Colon (tissue), 2 donors: ENCODE results near the gene PDK3.

Experiments used
- FAIRE-seq: peaks from 2 replicates; lab custom pipeline; 2012; peaks lifted over from hg19 to GRCh38; lab: Jason Lieb, UNC
- donor health status: control.
- donor health status: control.

The PDK3 gene

GRCh38 chrX:24561121-24561520 is 96.0 kb downstream of the PDK3 start:
- no peak for FAIRE-seq

DNA sequence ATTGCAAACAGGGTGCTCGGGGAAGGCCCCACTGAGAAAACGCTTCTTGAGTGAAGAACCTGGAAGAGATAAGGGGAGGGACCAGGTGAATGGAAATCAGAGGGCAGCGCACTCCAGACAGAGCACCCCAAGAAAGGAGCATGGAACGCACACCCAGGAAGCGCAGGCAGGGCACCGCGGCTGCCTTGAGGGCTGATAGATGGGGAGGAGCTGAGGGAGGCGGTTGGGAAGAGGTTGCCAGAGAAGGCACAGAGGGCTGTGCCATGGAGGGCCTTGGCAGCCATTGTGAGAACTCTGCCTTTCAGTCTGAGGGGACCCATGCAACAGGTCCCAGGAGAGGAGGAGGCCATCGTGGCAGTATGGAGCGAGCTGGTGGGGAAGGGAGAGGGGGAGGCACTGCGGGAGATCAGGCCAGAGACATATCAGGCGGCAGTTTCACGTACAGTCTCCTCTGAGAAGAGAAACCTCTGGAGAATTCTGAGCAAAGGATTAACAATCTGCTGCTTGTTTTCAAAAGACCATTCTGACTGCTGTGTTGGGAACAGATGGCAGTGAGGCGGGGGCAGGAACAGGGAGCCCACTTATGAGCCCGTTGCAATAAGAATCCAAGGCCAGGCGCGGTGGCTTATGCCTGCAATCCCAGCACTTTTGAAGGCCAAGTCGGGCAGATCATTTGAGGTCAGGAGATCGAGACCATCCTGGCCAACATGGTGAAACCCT is 98.4 kb downstream of the PDK3 start:
- FAIRE-seq: no peak

GRCh38 chrX:24566240-24566639 is 101.2 kb downstream of the PDK3 start:
- FAIRE-seq: no peak

DNA sequence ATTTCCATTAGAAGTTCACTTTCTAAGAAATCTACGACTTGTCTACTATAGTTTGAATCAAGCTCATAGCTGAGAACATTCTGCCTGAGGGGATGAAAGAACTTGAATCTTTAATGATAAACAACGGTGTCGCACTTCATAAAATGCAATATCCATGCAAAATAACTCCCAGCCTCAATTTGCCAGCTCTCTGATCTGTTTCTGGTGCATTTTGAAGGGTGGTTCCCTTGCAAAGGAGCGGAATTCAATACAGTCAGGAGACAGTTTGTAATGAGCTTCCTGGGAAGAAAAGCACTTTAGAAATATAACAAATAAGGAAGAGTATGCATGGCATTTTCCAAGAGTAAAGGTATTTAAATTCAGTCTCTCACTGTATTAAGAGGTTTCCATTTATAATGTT is 102.1 kb downstream of the PDK3 start:
- no peak for FAIRE-seq

- FAIRE-seq: no peak
Observed at GRCh38 chrX:24574743-24575142, 109.7 kb downstream of the PDK3 start.

DNA sequence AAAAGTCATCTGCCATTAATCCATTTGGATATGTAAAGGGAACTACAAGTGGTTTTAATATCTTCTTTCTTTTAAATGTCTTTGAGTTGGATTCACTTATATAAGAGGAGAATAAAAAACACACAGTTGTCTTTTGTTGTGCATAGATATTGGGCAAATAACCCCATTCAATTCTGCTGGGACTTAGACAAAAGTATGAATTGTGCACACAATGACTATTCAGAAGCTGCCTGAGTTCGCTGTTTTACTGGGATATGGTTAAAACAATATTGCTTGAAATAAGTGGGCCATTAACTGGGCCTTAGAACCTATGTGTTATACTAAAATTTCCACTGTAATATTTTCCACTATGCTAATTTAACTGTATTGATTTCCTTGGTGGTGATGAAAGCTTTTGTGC is 110.4 kb downstream of the PDK3 start:
- no peak for FAIRE-seq

DNA sequence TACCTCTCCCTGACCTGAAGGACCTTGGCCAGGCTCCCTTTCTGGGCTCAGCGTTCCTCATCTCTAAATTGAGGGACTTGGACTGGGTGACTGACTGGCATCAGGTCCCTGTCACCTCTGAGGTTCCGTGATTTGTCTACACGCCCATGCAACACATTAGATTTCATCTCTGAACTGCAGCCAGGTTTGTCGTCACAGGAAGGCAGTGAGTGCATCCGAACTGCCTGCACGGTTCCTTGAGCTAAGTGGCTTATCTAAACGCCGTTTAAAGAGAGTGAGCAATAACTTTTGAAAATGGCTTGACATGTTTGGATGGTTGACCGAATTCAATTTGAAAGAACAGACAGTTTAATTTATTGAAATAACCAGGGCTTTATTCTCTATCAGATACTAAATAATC is 112.0 kb downstream of the PDK3 start:
- no peak for FAIRE-seq
